ENCODE measurements around the gene LAMA5. TPM values are rescaled to one million over a fixed set of nuclear protein-coding genes. Genes with fewer than 3 reads are reported as not detected.

Gene LAMA5
- total RNA-seq, 2 experiments from 2014 or later = 0.16 to 0.78 TPM

- no peak for DNase-seq
- POLR2A ChIA-PET = no interaction called here
- intact Hi-C loops (cut with DNase I, micrococcal nuclease) = no loop called here
- Mint-ChIP-seq H3K4me3 (no peak overlapping the region), H3K36me3 (ENCODE audit: low read depth) (no peaks in the 10 kb centered on the region), H3K27me3 (peaks cover 22% of the 10 kb centered on the region), H3K27ac (no peak overlapping the region), H3K4me1 (ENCODE audit: low read depth) (no peaks in the 10 kb centered on the region), H3K9me3 (no peaks in the 10 kb centered on the region)
- ATAC-seq (ENCODE audit: poor library complexity) = no peak
- Histone ChIP-seq H3K27ac (ENCODE audit: low read depth in 1 of 2, low read length in 2 of 2) (no peak overlapping the region), H3K4me1 (ENCODE audit: insufficient read depth, low read length) (no peaks in the 10 kb centered on the region), H3K36me3 (ENCODE audit: insufficient read depth, low read length) (no peaks in the 10 kb centered on the region), H3K4me3 (ENCODE audit: low read length) (no peak overlapping the region), H3K9me3 (ENCODE audit: control insufficient read depth in 1 of 2, insufficient read depth in 1 of 2, low read length in 2 of 2) (peaks cover 0 to 26% of the 10 kb centered on the region in 2 experiments), H3K27me3 (ENCODE audit: control insufficient read depth in 1 of 2, insufficient read depth in 2 of 2, low read length in 2 of 2) (peaks cover 0 to 2% of the 10 kb centered on the region in 2 experiments)
- CTCF ChIA-PET = no interaction called here
- no peak for TF ChIP-seq CTCF (IDR thresholded peaks at IDR 0.05)
These were observed 31.6 kb downstream of the LAMA5 start for GRCh38 chr20:62335532-62335931.

GRCh38 chr20:62334881-62335280, 32.2 kb downstream of the LAMA5 start:
- H3K4me1 ChIP-seq (ENCODE audit: insufficient read depth, low read length) = no peaks in the 10 kb centered on the region
- CTCF ChIA-PET = no interaction called here
- H3K27ac ChIP-seq (ENCODE audit: low read depth in 1 of 2, low read length in 2 of 2) = no peak overlapping the region
- Mint-ChIP-seq H3K9me3 (no peaks in the 10 kb centered on the region), H3K27ac (no peak overlapping the region), H3K4me1 (ENCODE audit: low read depth) (no peaks in the 10 kb centered on the region), H3K36me3 (ENCODE audit: low read depth) (no peaks in the 10 kb centered on the region), H3K27me3 (peaks cover 21% of the 10 kb centered on the region), H3K4me3 (no peak overlapping the region)
- ATAC-seq (ENCODE audit: poor library complexity) (no peak), DNase-seq (no peak)
- peaks cover 0 to 2% of the 10 kb centered on the region in 2 experiments for H3K27me3 ChIP-seq (ENCODE audit: control insufficient read depth in 1 of 2, insufficient read depth in 2 of 2, low read length in 2 of 2)
- intact Hi-C loops (cut with DNase I, micrococcal nuclease) = no loop called here
- no peak overlapping the region for H3K4me3 ChIP-seq (ENCODE audit: low read length)
- no peak for TF ChIP-seq CTCF (IDR thresholded peaks at IDR 0.05)
- peaks cover 0 to 20% of the 10 kb centered on the region in 2 experiments for H3K9me3 ChIP-seq (ENCODE audit: control insufficient read depth in 1 of 2, insufficient read depth in 1 of 2, low read length in 2 of 2)
- POLR2A ChIA-PET = no interaction called here
- H3K36me3 ChIP-seq (ENCODE audit: insufficient read depth, low read length) = no peaks in the 10 kb centered on the region

- Histone ChIP-seq H3K4me1 (ENCODE audit: insufficient read depth, low read length) (no peaks in the 10 kb centered on the region), H3K27me3 (ENCODE audit: control insufficient read depth in 1 of 2, insufficient read depth in 2 of 2, low read length in 2 of 2) (peaks cover 0 to 2% of the 10 kb centered on the region in 2 experiments), H3K4me3 (ENCODE audit: low read length) (no peak overlapping the region), H3K36me3 (ENCODE audit: insufficient read depth, low read length) (no peaks in the 10 kb centered on the region), H3K9me3 (ENCODE audit: control insufficient read depth in 1 of 2, insufficient read depth in 1 of 2, low read length in 2 of 2) (peaks cover 0 to 18% of the 10 kb centered on the region in 2 experiments), H3K27ac (ENCODE audit: low read depth in 1 of 2, low read length in 2 of 2) (no peak overlapping the region)
- TF ChIP-seq CTCF (IDR thresholded peaks at IDR 0.05) = no peak
- H3K4me3 Mint-ChIP-seq = no peak overlapping the region
- H3K27me3 Mint-ChIP-seq = peaks cover 14% of the 10 kb centered on the region
- H3K4me1 Mint-ChIP-seq (ENCODE audit: low read depth) = no peaks in the 10 kb centered on the region
- no peak overlapping the region for H3K27ac Mint-ChIP-seq
- ChIA-PET POLR2A (no interaction called here), CTCF (no interaction called here)
- no peaks in the 10 kb centered on the region for H3K9me3 Mint-ChIP-seq
- no peak for ATAC-seq (ENCODE audit: poor library complexity)
- DNase-seq = no peak
- no peaks in the 10 kb centered on the region for H3K36me3 Mint-ChIP-seq (ENCODE audit: low read depth)
- intact Hi-C loops (cut with DNase I, micrococcal nuclease) = no loop called here
These were observed 33.1 kb downstream of the LAMA5 start for GRCh38 chr20:62333820-62334595.
